IMR-90 (cell line): Measurements from ENCODE around the gene HOXB2. TPM values are rescaled to one million over a fixed set of nuclear protein-coding genes. Genes with fewer than 3 reads are reported as not detected.

ENCODE experiments used
- ATAC-seq: fragments of 200-7000 bp; cut with Tn5 transposase; 2 replicates; pipeline ENCODE4 v1.9.1; 2020; ENCODE audit warnings: low read depth, mild to moderate bottlenecking, moderate library complexity
- BruUV-seq: library from RNA; stranded (reverse); fragments of 400-500 nt; replicated peaks from 2 replicates; lab custom pipeline; 2021; lab: Mats Ljungman, UMichigan
- CTCF ChIA-PET: fragments of 300-600 bp; formaldehyde crosslinking; extraction: SDS; loops from one replicate; lab custom pipeline; 2021; ENCODE audit warnings: antibody characterized with exemption; lab: Yijun Ruan, JAX
- POLR2A ChIA-PET: fragments of 300-600 bp; sonication (Branson Sonifier 250); formaldehyde crosslinking; loops from one replicate; lab custom pipeline; 2022; ENCODE audit warnings: antibody characterized with exemption; ENCODE audit not compliant: unreplicated experiment; lab: Charles Lee
- DNase-seq: peaks from one replicate; pipeline ENCODE4 v3.0.0; 2013
- H2AFZ ChIP-seq: replicated peaks from 2 replicates; pipeline ENCODE3; 2013; ENCODE audit warnings: low read length, mild to moderate bottlenecking; ENCODE audit not compliant: poor library complexity
- H2AK5ac ChIP-seq: 2 replicates; pipeline ENCODE4 v1.6.1; 2013; ENCODE audit warnings: low read depth, low read length, inconsistent platforms
- H2AK9ac ChIP-seq: replicated peaks from 2 replicates; pipeline ENCODE3; 2013; ENCODE audit warnings: mild to moderate bottlenecking, low read depth, low read length, moderate library complexity; ENCODE audit not compliant: poor library complexity
- H2BK120ac ChIP-seq: 2 replicates; pipeline ENCODE4 v1.6.1; 2013; ENCODE audit warnings: low read depth, low read length, inconsistent platforms
- H2BK15ac ChIP-seq: 3 replicates; pipeline ENCODE4 v1.6.1; 2013; ENCODE audit warnings: low read depth, low read length, inconsistent platforms
- H2BK20ac ChIP-seq: 2 replicates; pipeline ENCODE4 v1.6.1; 2013; ENCODE audit warnings: low read depth, mild to moderate bottlenecking, inconsistent platforms, low read length, moderate library complexity
- H2BK5ac ChIP-seq: 2 replicates; pipeline ENCODE4 v1.6.1; 2013; ENCODE audit warnings: mild to moderate bottlenecking, low read depth, low read length, inconsistent platforms; ENCODE audit not compliant: poor library complexity, severe bottlenecking
- H3K14ac ChIP-seq: replicated peaks from 2 replicates; pipeline ENCODE4 v1.6.1; 2013; ENCODE audit warnings: low read depth, low read length, inconsistent platforms
- H3K18ac ChIP-seq: 2 replicates; pipeline ENCODE4 v1.6.1; 2013; ENCODE audit warnings: low read depth, low read length, control low read depth
- H3K23ac ChIP-seq: 2 replicates; pipeline ENCODE4 v1.6.1; 2013; ENCODE audit warnings: low read depth, low read length, inconsistent platforms
- H3K27ac ChIP-seq: 2 replicates; pipeline ENCODE4 v1.5.1; 2013; ENCODE audit warnings: mild to moderate bottlenecking, control low read depth, low read length; ENCODE audit not compliant: insufficient read depth
- H3K27me3 ChIP-seq: 2 replicates; pipeline ENCODE4 v1.6.1; 2013; ENCODE audit warnings: low read length; ENCODE audit not compliant: control insufficient read depth, insufficient read depth
- H3K36me3 ChIP-seq: 2 replicates; pipeline ENCODE4 v1.6.1; 2013; ENCODE audit warnings: low read length, mixed read lengths; ENCODE audit not compliant: control insufficient read depth, insufficient read depth
- H3K4ac ChIP-seq: 2 replicates; pipeline ENCODE4 v1.6.1; 2013; ENCODE audit warnings: low read depth, low read length, inconsistent platforms
- H3K4me1 ChIP-seq: 2 replicates; pipeline ENCODE4 v1.6.1; 2013; ENCODE audit warnings: low read length, mixed read lengths; ENCODE audit not compliant: control insufficient read depth, insufficient read depth
- H3K4me2 ChIP-seq: 2 replicates; pipeline ENCODE4 v1.6.1; 2013; ENCODE audit warnings: low read depth, mild to moderate bottlenecking, control low read depth, low read length, moderate library complexity
- H3K4me3 ChIP-seq: 2 replicates; pipeline ENCODE4 v1.5.1; 2013; ENCODE audit warnings: low read depth, mild to moderate bottlenecking, control low read depth, low read length, moderate library complexity; ENCODE audit not compliant: insufficient read depth
- H3K56ac ChIP-seq: 2 replicates; pipeline ENCODE4 v1.6.1; 2013; ENCODE audit warnings: low read length, inconsistent platforms; ENCODE audit not compliant: insufficient read depth; ENCODE audit errors: extremely low read depth
- H3K79me1 ChIP-seq, 2 experiments: 2 replicates each; pipeline ENCODE4 v1.6.1; 2013; ENCODE audit warnings: low read length in 2 of 2, inconsistent platforms in 1 of 2, low read depth in 1 of 2
- H3K9ac ChIP-seq: 2 replicates; pipeline ENCODE4 v1.6.1; 2013; ENCODE audit warnings: low read depth, low read length, control low read depth
- H3K9me1 ChIP-seq: 2 replicates; pipeline ENCODE4 v1.6.1; 2013; ENCODE audit warnings: low read length, inconsistent platforms; ENCODE audit not compliant: insufficient read depth
- H3K9me3 ChIP-seq: 2 replicates; pipeline ENCODE4 v1.6.1; 2013; ENCODE audit warnings: low read length; ENCODE audit not compliant: control insufficient read depth, insufficient read depth
- H4K20me1 ChIP-seq: 2 replicates; pipeline ENCODE4 v1.6.1; 2013; ENCODE audit warnings: low read length, inconsistent platforms; ENCODE audit not compliant: insufficient read depth
- H4K5ac ChIP-seq: 2 replicates; pipeline ENCODE4 v1.6.1; 2013; ENCODE audit warnings: mild to moderate bottlenecking, low read depth, low read length, control low read depth
- H4K8ac ChIP-seq, 2 experiments: 2 replicates each; pipeline ENCODE4 v1.6.1; 2013; ENCODE audit warnings: low read depth in 2 of 2, low read length in 2 of 2, control low read depth in 1 of 2, inconsistent platforms in 1 of 2
- H4K91ac ChIP-seq: 2 replicates; pipeline ENCODE4 v1.6.1; 2013; ENCODE audit warnings: low read depth, low read length, inconsistent platforms; ENCODE audit not compliant: insufficient read depth
- CHD1 ChIP-seq: IDR thresholded peaks from 2 replicates; pipeline ENCODE4 v1.6.1; 2012; ENCODE audit warnings: low read depth, low read length, improper control_type of control experiment
- FOS ChIP-seq: fragments of 150-350 bp; IDR thresholded peaks from 2 replicates; pipeline ENCODE4 v1.6.1; 2016; ENCODE audit warnings: low read depth, low read length
- MAFK ChIP-seq: IDR thresholded peaks from 2 replicates; pipeline ENCODE4 v1.6.1; 2012; ENCODE audit warnings: low read depth, low read length, improper control_type of control experiment
- MXI1 ChIP-seq: IDR thresholded peaks from 2 replicates; pipeline ENCODE4 v1.6.1; 2012; ENCODE audit warnings: low read depth, mild to moderate bottlenecking, low read length, moderate library complexity, borderline replicate concordance
- RAD21 ChIP-seq: IDR thresholded peaks from 2 replicates; pipeline ENCODE4 v1.6.1; 2012; ENCODE audit warnings: low read length, improper control_type of control experiment
- SMC3 ChIP-seq: fragments of 150-350 bp; IDR thresholded peaks from 2 replicates; pipeline ENCODE4 v1.6.1; 2016; ENCODE audit warnings: low read depth, mild to moderate bottlenecking, antibody characterized with exemption, low read length, moderate library complexity
- WGBS, 2 experiments: methylation state at CpG; one replicate each; pipeline versions ENCODE4 v1.1.5 to v1.1.7; 2013; ENCODE audit warnings: missing lambda C conversion rate in 2 of 2; ENCODE audit not compliant: insufficient read length in 1 of 2; ENCODE audit errors: extremely low coverage in 2 of 2; 5-methylcytosine and 5-hydroxymethylcytosine counted together
- dilution Hi-C: fragments of 300-500 bp; cut with HindIII; formaldehyde crosslinking; loops from one replicate; pipeline ENCODE4 v1.14.3; 2018; ENCODE audit warnings: low sequenced_read_pairs; ENCODE audit not compliant: unreplicated experiment
- in situ Hi-C: fragments of 300-500 bp; cut with MboI; formaldehyde crosslinking; loops from 3 replicates; pipeline ENCODE4 v1.14.3; 2019; ENCODE audit warnings: low sequenced_read_pairs, inconsistent platforms, mixed read lengths
- intact Hi-C: fragments of 100-400 bp; cut with micrococcal nuclease; formaldehyde crosslinking; loops from 2 replicates; pipeline ENCODE4 v1.10.0; 2022
- polyA plus RNA-seq, 3 experiments: library from polyadenylated mRNA; depleted of rRNA; stranded (reverse); fragments of >200 nt; gene quantifications; 2 replicates each; pipeline ENCODE4 v1.2.3, GENCODE V29; 2012; ENCODE audit warnings: low replicate concordance in 1 of 3
- total RNA-seq: library from RNA; depleted of rRNA; stranded (reverse); fragments of >200 nt; gene quantifications from 2 replicates; pipeline ENCODE4 v1.2.3, GENCODE V29; 2012

HOXB2 gene
- total and polyA plus RNA-seq, 2 of the 4 experiments (the other 2 are of a cell fraction), result 2.7 to 29.9 TPM

DNA sequence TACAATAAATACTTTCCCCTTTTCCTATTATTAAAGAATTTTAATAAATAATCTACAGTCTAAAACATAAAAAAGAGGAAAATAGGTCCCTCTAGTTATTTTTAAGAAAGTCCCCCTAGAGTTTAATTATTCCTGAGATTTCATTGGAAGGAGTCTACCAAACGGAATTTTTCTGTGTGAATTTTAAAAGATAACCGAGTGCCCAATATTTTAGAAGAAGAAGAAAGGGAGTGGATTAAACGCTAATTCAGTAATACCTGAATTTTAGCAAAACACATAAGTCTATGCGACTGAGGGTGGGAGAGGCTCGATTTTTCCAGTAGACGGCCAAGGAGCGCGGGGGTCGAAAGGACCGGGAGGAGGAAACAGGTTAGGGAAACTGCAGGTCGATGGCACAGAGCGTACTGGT, 2.2 kb downstream of the HOXB2 start:
- H3K4ac ChIP-seq, result peak overlapping the region; percentile 89
- H3K4me3 ChIP-seq, result peak overlapping the region; percentile 96
- H2AK9ac ChIP-seq, result peak overlapping the region; percentile 84
- H3K18ac ChIP-seq, result peak overlapping the region; percentile 42; the same call in 1 of the 2 replicates
- ChIA-PET CTCF (no interaction called here), POLR2A (interaction anchor here (0.5 to 1.7 kb wide), 3 partner anchors 18 to 50 kb away, joined by 3 to 10 read pairs (median 5); no protein-coding TSS in a partner anchor)
- H2BK5ac ChIP-seq, result peak overlapping the region; percentile 96
- peaks cover 20% of the 10 kb centered on the region for H3K36me3 ChIP-seq
- TF ChIP-seq MXI1 (no peak), RAD21 (no peak), SMC3 (no peak), FOS (no peak), MAFK (no peak), CHD1 (no peak)
- H4K91ac ChIP-seq, result peak overlapping the region; percentile 63
- no peaks in the 10 kb centered on the region for H4K20me1 ChIP-seq
- H3K9ac ChIP-seq, result peak overlapping the region; percentile 100
- peak overlapping the region; percentile 75 for H3K4me2 ChIP-seq
- peak overlapping the region; percentile 88 for H3K14ac ChIP-seq
- H2BK15ac ChIP-seq, result no peak overlapping the region; the same call in 2 of the 3 replicates
- H2BK20ac ChIP-seq, result no peak overlapping the region
- intact Hi-C loops (no loop called here), in situ Hi-C loops (loop anchor here (10.0 kb wide), 1 partner anchor 188 kb away; no protein-coding TSS in a partner anchor), dilution Hi-C loops (no loop called here)
- BruUV-seq, result no TSS peak
- H4K5ac ChIP-seq, result peak overlapping the region; percentile 40; the same call in 1 of the 2 replicates
- ATAC-seq (no peak), DNase-seq (no peak)
- H2AK5ac ChIP-seq, result 0 out of 2 replicates have a peak overlapping the region, but pooled peaks have one; percentile 32
- H3K56ac ChIP-seq, result peak overlapping the region; percentile 91
- peaks cover 2 to 41% of the 10 kb centered on the region in 2 experiments; a peak in 2 of 4 replicates for H3K79me1 ChIP-seq
- H4K8ac ChIP-seq, result peak overlapping the region; percentile 26 to 66; a peak in 2 of 4 replicates
- peaks cover 10% of the 10 kb centered on the region for H3K9me1 ChIP-seq
- peak overlapping the region; percentile 51 for H2BK120ac ChIP-seq
- H3K27me3 ChIP-seq, result no peaks in the 10 kb centered on the region
- WGBS, 2 experiments, result 0% methylated on average over 7 of the region's 12 CpGs; no CpG with 5 or more reads in 1 of the 2 experiments
- no peaks in the 10 kb centered on the region for H3K9me3 ChIP-seq
- peak overlapping the region; percentile 99 for H3K27ac ChIP-seq
- peak overlapping the region; percentile 23 for H2AFZ ChIP-seq
- peaks cover 31% of the 10 kb centered on the region for H3K4me1 ChIP-seq
- H3K23ac ChIP-seq, result peak overlapping the region; percentile 95; the same call in 1 of the 2 replicates
